ENCODE data around the gene PCDHB11.
"Not testable (repeated sequence)": the region's sequence is repeated elsewhere in the genome, so short reads cannot be mapped to it uniquely, and the experiment has no call there.

- TF ChIP-seq CTCF (IDR thresholded peaks at IDR 0.05; ENCODE audit: low read depth, low read length, missing input control); REST (IDR thresholded peaks at IDR 0.05); ATF3 (IDR thresholded peaks at IDR 0.05): not testable (repeated sequence)
Measured at GRCh38 chr5:141157901-141158300, 41.5 kb upstream of the PCDHB11 start.
